ENCODE results near the gene KAT6B.

- TF ChIP-seq POLR2A (IDR thresholded peaks at IDR 0.05) (no peak), CTCF (IDR thresholded peaks at IDR 0.05) (no peak), POLR2AphosphoS5 (IDR thresholded peaks at IDR 0.05) (no peak), EP300 (IDR thresholded peaks at IDR 0.05) (no peak)
Observed at GRCh38 chr10:74988054-74988775, 161.8 kb downstream of the KAT6B start.

All from stomach (tissue), 4 donors.